ENCODE data around the gene LCTL.

GRCh38 chr15:66581972-66582537 lies 16.3 kb upstream of the LCTL start:
- TF ChIP-seq CTCF (IDR thresholded peaks at IDR 0.05 in 8 of 11, conservative IDR thresholded peaks at IDR 0.05 in 3 of 11) (no peak), POLR2A (IDR thresholded peaks at IDR 0.05) (no peak)
